HEK293 (cell line): Measurements from ENCODE around the gene PDAP1.
"Not testable (repeated sequence)": the region's sequence is repeated elsewhere in the genome, so short reads cannot be mapped to it uniquely, and the experiment has no call there.

Source experiments
- CTCF ChIA-PET: fragments of 350-600 bp; formaldehyde crosslinking; extraction: SDS; loops from one replicate; lab custom pipeline; 2021; ENCODE audit warnings: antibody characterized with exemption; lab: Yijun Ruan, JAX
- POLR2A ChIA-PET: fragments of 300-600 bp; formaldehyde crosslinking; extraction: SDS; loops from one replicate; lab custom pipeline; 2020; ENCODE audit warnings: antibody characterized with exemption, inconsistent platforms; lab: Yijun Ruan, JAX
- H3K27ac ChIP-seq: fragments of 200-500 bp; sonication (Bioruptor generic); 2 replicates; pipeline ENCODE4 v1.5.1; 2014; ENCODE audit warnings: low read depth, low read length, control low read depth, inconsistent platforms; ENCODE audit errors: extremely low read depth
- H3K36me3 ChIP-seq, 2 experiments: fragments of 200-500 bp in 1 of 2; sonication (Bioruptor generic) in 1 of 2; 1 replicate in 1 of 2; 2 replicates in 1 of 2; pipeline ENCODE4 v1.5.1; 2014 to 2017; ENCODE audit warnings: inconsistent platforms in 2 of 2, low read length in 2 of 2; ENCODE audit not compliant: control insufficient read depth in 2 of 2, insufficient read depth in 1 of 2
- H3K4me1 ChIP-seq: fragments of 200-500 bp; sonication (Bioruptor generic); 2 replicates; pipeline ENCODE4 v1.5.1; 2014; ENCODE audit warnings: mild to moderate bottlenecking, low read length, inconsistent platforms; ENCODE audit not compliant: control insufficient read depth, insufficient read depth
- H3K4me3 ChIP-seq: 2 replicates; pipeline ENCODE4 v1.5.1; 2011; ENCODE audit warnings: low read depth, mild to moderate bottlenecking, control low read depth, low read length, moderate library complexity
- H3K9me3 ChIP-seq: fragments of 200-500 bp; sonication (Bioruptor generic); 2 replicates; pipeline ENCODE4 v1.5.1; 2014; ENCODE audit warnings: low read depth, low read length, inconsistent platforms; ENCODE audit not compliant: control insufficient read depth, insufficient read depth
- ATF2 ChIP-seq: fragments of 450-650 bp; formaldehyde crosslinking; IDR thresholded peaks from 2 replicates; pipeline ENCODE4 v1.5.1; 2016; ENCODE audit warnings: missing biosample characterization, missing genetic modification characterization, low read depth
- BCL11A ChIP-seq: fragments of 450-650 bp; formaldehyde crosslinking; IDR thresholded peaks from 2 replicates; pipeline ENCODE4 v1.5.1; 2016; ENCODE audit warnings: low read depth, missing biosample characterization, missing genetic modification characterization
- GFI1B ChIP-seq: fragments of 450-650 bp; formaldehyde crosslinking; IDR thresholded peaks from 2 replicates; pipeline ENCODE4 v1.5.1; 2016; ENCODE audit warnings: missing biosample characterization, missing genetic modification characterization
- HOXA7 ChIP-seq: sonication (generic); formaldehyde crosslinking; IDR thresholded peaks from 2 replicates; pipeline ENCODE4 v1.8.1; 2022; ENCODE audit warnings: missing genetic modification reagents, borderline replicate concordance
- PRDM4 ChIP-seq: fragments of 450-650 bp; formaldehyde crosslinking; IDR thresholded peaks from 2 replicates; pipeline ENCODE4 v1.5.1; 2017; ENCODE audit warnings: missing biosample characterization, missing genetic modification characterization
- SP2 ChIP-seq: fragments of 450-650 bp; formaldehyde crosslinking; IDR thresholded peaks from 2 replicates; pipeline ENCODE4 v1.5.1; 2016; ENCODE audit warnings: missing biosample characterization, missing genetic modification characterization
- ZBTB44 ChIP-seq: fragments of 450-650 bp; IDR thresholded peaks from 2 replicates; pipeline ENCODE4 v1.5.1; 2018; ENCODE audit warnings: missing biosample characterization, mild to moderate bottlenecking, missing genetic modification characterization
- ZBTB48 ChIP-seq: fragments of 450-650 bp; formaldehyde crosslinking; IDR thresholded peaks from 2 replicates; pipeline ENCODE4 v1.5.1; 2016; ENCODE audit warnings: missing biosample characterization, missing genetic modification characterization
- ZBTB49 ChIP-seq: fragments of 450-650 bp; formaldehyde crosslinking; IDR thresholded peaks from 2 replicates; pipeline ENCODE4 v1.5.1; 2016; ENCODE audit warnings: missing biosample characterization, missing genetic modification characterization, low read depth
- ZNF133 ChIP-seq: fragments of 450-650 bp; formaldehyde crosslinking; IDR thresholded peaks from 2 replicates; pipeline ENCODE4 v1.5.1; 2016; ENCODE audit warnings: missing biosample characterization, missing genetic modification characterization
- ZNF138 ChIP-seq: fragments of 450-650 bp; formaldehyde crosslinking; IDR thresholded peaks from 2 replicates; pipeline ENCODE4 v1.5.1; 2016; ENCODE audit warnings: missing biosample characterization, missing genetic modification characterization, borderline replicate concordance
- ZNF223 ChIP-seq: fragments of 450-650 bp; formaldehyde crosslinking; IDR thresholded peaks from 2 replicates; pipeline ENCODE4 v1.5.1; 2016; ENCODE audit warnings: missing biosample characterization, missing genetic modification characterization
- ZNF704 ChIP-seq: fragments of 450-650 bp; formaldehyde crosslinking; IDR thresholded peaks from 2 replicates; pipeline ENCODE4 v1.5.1; 2016; ENCODE audit warnings: missing biosample characterization, missing genetic modification characterization
- ZNF76 ChIP-seq: fragments of 450-650 bp; formaldehyde crosslinking; IDR thresholded peaks from 2 replicates; pipeline ENCODE4; 2016; ENCODE audit warnings: low read depth, missing biosample characterization, missing genetic modification characterization, borderline replicate concordance
- ZNF785 ChIP-seq: fragments of 450-650 bp; formaldehyde crosslinking; IDR thresholded peaks from 2 replicates; pipeline ENCODE4 v1.5.1; 2016; ENCODE audit warnings: missing biosample characterization, missing genetic modification characterization

PDAP1 gene

GRCh38 chr7:99433158-99433557 lies 24.8 kb upstream of the PDAP1 start:
- ChIA-PET CTCF (interaction anchor here (1.0 kb wide), 1 partner anchor 65 kb away, joined by 3 read pairs; no protein-coding TSS in a partner anchor), POLR2A (no interaction called here)
- Histone ChIP-seq H3K4me1 (peaks cover 5% of the 10 kb centered on the region), H3K4me3 (no peak overlapping the region), H3K9me3 (no peaks in the 10 kb centered on the region), H3K36me3 (peaks cover 42 to 68% of the 10 kb centered on the region in 2 experiments), H3K27ac (no peak overlapping the region)
- TF ChIP-seq ZNF138 (tag by site-specific recombination): no peak
- TF ChIP-seq ZNF76: no peak
- TF ChIP-seq ZNF223: no peak
- TF ChIP-seq ATF2 (tag by site-specific recombination): no peak
- TF ChIP-seq GFI1B (tag by site-specific recombination): no peak
- no peak for TF ChIP-seq ZBTB44
- no peak for TF ChIP-seq ZNF704
- no peak for TF ChIP-seq BCL11A (tag by site-specific recombination)

- H3K36me3 ChIP-seq: peaks cover 42 to 67% of the 10 kb centered on the region in 2 experiments
- H3K27ac ChIP-seq, H3K9me3 ChIP-seq, CTCF ChIA-PET, POLR2A ChIA-PET, H3K4me1 ChIP-seq, H3K4me3 ChIP-seq: not testable (repeated sequence)
These were observed 23.6 kb upstream of the PDAP1 start for GRCh38 chr7:99431756-99432540.

- ChIA-PET POLR2A (interaction anchor here (1.8 kb wide), 2 partner anchors 9 to 21 kb away, joined by 8 to 9 read pairs; partner anchors contain the start of genes BUD31, CPSF4, PDAP1 and PTCD1), CTCF (no interaction called here)
- Histone ChIP-seq H3K4me1 (no peaks in the 10 kb centered on the region), H3K4me3 (no peak overlapping the region), H3K9me3 (no peaks in the 10 kb centered on the region)
- TF ChIP-seq ZNF785 (tag by site-specific recombination) (no peak), ZNF133 (tag by site-specific recombination) (no peak), HOXA7 (CRISPR knock-in tag) (no peak), PRDM4 (tag by site-specific recombination) (no peak), SP2 (no peak), ZBTB49 (no peak), ZBTB48 (tag by site-specific recombination) (no peak)
- TF ChIP-seq, all 188 proteins: peak for 0
- Histone ChIP-seq H3K36me3 (peaks cover 30 to 68% of the 10 kb centered on the region in 2 experiments), H3K27ac (no peak overlapping the region)
These were observed 21.4 kb upstream of the PDAP1 start for GRCh38 chr7:99429756-99430155.
